ENCODE data around the gene CPEB2.
"Not testable (repeated sequence)": the region's sequence is repeated elsewhere in the genome, so short reads cannot be mapped to it uniquely, and the experiment has no call there.

The CPEB2 gene

GRCh38 chr4:15063341-15063740 lies 61.1 kb downstream of the CPEB2 start:
- no peak for DNase-seq

DNA sequence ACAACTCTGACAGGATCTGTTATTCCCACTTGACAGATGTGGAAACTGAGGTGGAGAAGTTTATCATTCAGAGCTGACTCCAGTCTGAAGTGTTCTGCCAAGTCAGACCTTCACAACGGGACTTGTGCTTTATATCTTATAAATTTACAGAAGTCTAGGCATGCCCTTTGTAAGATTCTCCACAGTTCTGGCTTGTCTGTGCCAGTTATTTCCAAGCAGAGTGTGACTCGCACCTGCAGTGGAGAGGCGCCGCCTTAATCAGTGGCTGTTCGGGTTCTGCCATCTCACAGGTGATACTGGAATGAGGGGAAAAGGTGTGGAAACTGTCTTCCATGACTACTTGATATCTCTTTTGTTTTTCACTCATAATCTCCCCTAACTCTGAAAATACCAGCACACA lies 63.2 kb downstream of the CPEB2 start:
- DNase-seq: no peak

GRCh38 chr4:15066140-15066539 lies 63.9 kb downstream of the CPEB2 start:
- DNase-seq: no peak

GRCh38 chr4:15068298-15068697 lies 66.0 kb downstream of the CPEB2 start:
- no peak for DNase-seq

DNA sequence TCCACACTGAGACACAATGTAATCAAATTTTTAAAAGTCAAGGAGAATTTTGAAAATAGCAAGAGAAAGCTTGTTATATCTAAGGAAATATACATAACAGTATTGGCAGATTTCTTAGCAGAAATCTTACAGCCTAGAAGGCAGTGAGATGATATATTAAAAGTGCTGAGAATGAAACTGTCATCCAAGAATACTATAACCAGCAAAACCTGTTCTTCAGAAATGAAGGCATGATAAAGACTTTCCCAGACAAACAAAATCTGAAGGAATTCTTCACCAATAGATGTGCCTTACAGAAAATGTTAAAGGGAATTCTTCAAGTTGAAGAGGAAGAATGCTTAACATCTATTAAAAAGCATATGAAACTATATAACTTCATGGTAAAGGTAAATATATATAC lies 73.6 kb downstream of the CPEB2 start:
- DNase-seq: no peak

DNA sequence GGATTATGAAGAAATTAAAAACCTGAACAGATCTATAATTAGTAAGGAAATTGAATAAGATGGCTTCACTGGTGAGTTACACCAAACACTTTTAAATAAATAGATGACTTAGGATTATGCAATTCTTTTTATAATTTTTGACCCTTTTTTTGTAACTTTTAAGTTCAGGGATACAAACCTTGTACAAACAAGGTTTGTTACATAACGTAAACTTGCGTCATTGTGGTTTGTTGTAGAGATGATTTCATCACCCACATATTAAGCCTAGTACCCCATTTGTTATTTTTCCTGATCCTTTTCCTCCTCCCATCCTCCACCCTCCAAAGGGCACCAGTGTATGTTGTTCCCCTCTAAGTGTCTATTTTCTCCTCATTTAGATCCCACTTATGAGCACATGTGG lies 75.7 kb downstream of the CPEB2 start:
- no peak for DNase-seq

- no peak for DNase-seq
Observed at GRCh38 chr4:15078682-15079642, 76.7 kb downstream of the CPEB2 start.

- no peak for DNase-seq
Observed at GRCh38 chr4:15084780-15085179, 82.5 kb downstream of the CPEB2 start.

DNA sequence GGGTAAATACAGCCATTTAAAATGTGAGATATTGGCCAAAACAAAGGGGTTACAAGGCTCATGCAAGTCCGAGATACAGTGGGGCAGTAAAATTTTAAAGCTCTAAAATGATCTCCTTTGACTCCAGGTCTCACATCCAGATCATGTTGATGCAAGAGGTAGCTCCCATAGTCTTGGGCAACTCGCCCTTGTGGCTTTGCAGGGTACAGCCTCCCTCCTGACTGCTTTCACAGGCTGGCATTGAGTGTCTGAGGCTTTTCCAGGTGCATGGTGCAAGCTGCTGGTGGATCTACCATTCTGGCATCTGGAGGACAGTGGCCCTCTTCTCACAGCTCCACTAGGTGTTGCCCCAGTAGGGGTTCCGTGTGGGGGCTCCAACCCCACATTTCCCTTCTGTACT lies 83.5 kb downstream of the CPEB2 start:
- not testable (repeated sequence) for DNase-seq

DNA sequence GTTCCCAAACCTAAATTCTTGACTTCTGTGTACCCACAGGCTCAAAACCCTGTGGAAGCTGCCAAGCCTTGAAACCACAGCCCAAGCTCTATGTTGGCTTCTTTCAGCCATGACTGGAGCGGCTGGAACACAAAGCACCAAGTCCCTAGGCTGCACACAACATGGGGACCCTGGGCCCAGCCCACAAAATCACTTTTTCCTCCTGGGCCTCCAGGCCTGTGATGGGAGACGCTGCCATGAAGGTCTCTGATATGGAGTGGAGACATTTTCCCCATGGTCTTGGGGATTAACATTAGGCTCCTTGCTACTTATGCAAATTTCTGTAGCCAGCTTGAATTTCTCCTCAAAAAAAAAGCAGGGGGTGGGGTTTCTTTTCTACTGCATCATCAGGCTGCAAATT lies 84.0 kb downstream of the CPEB2 start:
- not testable (repeated sequence) for DNase-seq

DNA sequence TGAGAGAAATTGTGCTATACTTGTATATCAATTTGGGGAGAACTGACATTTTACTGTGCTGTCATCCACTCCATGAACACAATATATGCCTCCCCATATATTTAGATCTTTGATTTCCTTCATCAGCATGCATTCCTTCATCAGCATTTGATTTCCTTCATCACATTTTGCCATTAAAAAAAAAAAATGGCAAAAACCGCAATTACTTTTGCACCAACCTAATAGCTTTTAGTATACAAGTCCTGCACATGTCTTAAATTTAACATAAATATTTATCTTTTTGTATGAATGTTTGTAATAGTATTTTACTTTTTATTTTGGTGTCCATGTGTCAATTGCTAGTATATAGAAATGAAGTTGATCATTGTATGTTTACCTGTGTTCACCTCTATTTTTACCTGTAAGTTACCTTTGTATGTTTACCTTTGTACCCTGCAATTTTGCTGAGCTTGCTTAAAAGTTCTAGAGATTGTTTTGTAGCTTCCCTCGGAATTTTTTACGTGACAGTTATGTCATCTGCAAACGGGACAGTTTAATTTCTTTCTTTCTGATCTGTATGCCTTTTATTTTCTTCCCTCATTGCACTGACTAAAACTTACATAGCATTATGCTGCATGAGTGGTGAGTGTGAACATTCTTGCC lies 86.2 kb downstream of the CPEB2 start:
- no peak for DNase-seq

DNA sequence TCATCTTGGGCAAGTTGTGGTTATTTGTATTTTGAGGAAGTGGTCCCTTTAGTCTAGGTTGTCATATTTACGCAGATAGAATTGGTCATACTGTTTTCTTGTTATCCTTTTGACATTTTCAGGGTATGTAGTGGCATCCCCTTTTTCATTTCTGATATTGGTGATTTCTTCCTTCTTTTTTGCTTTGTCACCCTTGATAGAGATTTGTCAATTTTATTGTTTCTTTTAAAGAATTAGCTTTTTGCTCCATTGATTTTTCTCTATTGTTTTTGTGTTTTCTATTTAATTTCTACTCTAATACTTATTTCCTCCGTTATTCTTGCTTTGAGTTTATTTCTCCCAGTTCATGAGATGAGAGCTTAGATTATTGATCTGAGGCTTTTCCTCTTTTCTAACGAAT lies 87.7 kb downstream of the CPEB2 start:
- no peak for DNase-seq

GRCh38 chr4:15100380-15100779 lies 98.1 kb downstream of the CPEB2 start:
- no peak for DNase-seq

DNA sequence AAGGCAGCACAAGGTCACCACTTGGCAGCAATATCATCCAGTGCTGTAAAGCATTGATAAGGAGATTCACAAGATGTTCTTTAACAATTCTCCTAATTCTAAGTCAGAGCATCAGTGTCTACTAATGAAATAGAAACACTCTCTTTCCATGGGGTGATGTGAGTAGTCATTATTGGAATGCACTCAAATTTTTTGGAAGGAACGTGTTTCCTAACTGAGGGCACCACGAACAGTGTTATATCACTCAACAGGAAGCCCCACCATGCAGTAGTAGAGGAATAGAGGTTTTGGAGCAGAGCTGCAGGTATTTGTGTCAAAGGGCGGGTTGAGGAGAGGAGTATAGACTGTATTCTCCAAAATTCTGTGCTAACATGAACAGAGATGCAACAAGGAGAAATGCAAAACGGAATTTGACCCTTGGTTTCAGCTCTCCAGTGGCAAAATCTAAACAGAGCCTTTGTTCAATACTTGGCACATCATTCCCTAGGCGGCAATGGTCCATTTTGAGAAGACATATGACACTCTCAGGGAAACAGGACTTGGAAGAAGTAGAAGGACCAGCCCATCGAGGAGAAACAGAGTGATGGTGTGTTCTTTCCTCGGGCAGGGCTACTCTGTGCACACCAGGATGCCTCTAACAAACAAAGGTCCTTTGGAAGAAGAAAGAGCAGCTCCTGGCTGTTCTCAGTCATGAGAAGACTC lies 98.9 kb downstream of the CPEB2 start:
- no peak for DNase-seq

DNA sequence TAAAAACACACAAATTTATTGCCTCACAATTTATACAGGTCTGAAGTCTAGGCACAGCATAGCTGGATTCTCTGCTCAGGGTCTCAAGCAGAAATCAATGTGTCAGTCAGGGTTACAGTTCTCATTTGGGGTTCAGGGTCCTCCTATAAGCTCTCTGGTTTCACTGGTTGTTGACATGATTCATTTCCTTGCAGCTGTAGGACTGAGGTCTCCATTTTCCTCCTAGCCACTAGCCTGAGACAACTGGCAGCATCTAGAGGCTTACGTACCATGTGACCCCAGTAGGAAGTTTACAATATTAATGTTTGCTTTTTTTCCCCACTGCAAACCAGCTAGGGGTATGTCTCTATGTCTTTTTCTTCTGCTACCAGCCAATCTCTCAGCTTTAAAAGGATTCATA lies 102.5 kb downstream of the CPEB2 start:
- no peak for DNase-seq

DNA sequence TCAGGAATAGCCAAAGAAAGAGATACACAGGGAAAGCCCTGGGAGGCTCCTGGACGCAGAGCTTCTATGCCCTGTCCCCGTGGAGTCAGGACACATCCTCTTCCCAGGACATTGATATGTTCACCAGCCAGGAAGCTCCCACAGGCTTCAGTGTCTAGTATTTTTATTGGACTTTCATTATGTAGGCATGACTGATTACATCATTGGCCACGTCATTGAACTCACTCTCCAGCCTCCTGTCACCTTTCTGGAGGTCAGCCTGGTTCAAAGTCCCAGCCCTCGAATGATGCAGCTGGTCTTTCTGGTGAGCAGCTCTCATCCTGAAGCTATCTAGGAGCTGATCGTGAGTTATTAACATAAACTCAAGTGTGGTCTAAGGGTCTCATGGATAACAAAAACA lies 104.1 kb downstream of the CPEB2 start:
- DNase-seq: no peak

DNA sequence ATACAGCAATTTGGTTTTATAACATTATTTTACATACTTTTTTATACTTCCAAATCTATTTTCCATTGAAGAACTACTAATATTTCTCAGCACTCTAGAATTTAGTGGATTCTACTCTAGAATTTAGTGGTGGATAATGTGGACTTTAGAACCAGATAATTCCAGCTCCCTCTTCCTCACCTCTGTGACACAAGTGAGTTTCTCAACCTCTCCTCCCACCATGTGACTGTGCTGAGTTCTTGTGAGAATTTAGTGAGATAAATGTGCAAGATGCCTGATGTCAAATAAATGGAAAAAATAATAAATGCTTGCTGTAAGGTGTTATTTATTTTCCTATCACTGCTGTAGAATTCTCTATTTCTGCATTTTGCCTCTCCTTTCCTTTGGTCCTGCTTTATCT lies 107.3 kb downstream of the CPEB2 start:
- no peak for DNase-seq

DNA sequence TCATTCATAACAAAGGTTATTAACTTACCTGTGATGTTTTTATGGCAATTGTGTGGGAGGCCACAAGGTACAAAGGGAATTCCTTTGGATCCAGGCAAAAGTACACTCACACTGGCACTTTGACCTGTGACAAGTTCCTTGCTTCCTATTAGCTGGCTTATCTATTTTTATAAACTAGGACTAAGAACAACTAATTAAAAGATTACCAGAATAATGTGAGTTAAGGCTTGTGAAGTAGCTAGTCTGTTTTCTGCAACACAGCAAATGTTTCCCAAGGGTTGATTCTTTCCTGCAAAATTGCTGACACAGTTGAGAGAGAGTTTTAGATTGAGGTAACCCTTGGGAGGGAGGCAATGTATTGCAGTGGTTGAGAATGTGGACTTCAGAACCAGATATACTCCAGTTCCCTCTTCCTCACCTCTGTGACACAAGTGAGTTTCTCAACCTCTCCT lies 107.9 kb downstream of the CPEB2 start:
- DNase-seq: no peak

- no peak for DNase-seq
Observed at GRCh38 chr4:15116509-15117079, 114.3 kb downstream of the CPEB2 start.

DNA sequence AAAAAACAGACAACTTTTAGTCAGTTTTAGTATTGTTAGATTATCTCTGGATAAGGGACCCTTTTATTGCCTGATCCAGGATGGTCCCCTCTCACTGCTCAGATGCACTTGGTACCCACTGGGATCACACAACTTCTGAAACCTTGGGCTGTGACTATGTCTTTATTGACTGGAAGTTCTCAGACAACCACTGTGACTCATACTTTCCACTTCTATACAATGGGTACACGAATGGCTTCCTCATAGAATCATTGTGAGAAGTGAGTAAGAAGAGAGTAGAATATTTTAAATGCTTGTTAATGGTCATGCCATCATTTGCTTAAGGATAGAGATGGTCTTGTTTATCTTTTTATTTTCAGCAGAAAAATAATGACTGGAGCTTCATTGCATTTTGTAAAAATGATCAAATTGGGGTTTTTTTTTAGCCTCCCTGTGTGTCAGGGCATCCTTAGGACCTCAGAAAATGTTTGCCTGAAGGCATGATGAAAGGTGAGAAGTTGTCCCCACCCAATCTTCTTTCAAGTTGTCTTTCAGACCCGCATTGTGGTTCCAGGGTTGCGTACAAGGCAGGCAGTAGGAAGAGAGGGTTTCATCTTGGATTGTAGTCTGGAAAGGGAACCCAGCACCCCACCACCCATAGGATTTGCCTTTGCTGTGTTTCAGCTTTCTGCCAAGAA lies 115.1 kb downstream of the CPEB2 start:
- DNase-seq: no peak

DNA sequence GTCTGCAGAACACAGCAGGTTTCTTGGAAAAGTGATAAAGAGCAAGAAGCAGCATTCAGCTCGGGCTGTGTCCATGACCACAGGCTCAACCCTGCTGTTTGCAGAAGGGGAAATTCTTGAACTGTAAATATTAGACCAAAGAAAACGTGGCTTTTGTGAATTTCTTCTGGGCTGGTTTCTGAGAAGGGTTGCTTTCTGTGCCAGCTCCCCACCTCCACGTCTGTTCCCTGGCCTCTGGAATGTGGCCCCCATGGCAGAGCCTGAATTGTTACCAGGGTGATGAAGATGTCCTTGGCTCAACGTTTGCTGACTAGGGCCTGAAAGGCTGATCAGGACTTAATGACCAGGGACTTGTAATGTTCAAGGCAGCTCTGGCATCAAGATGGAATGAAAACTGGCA lies 116.0 kb downstream of the CPEB2 start:
- DNase-seq: no peak

All from activated CD8-positive, alpha-beta memory T cell treated with anti-CD3 and anti-CD28 coated beads, Interleukin-2, amount 50 U/mL, for 48 hours (primary cell).